Gastroesophageal sphincter (tissue), 3 donors: ENCODE measurements around the gene PHRF1.

ENCODE experiments used
- EP300 ChIP-seq: sonication (generic); formaldehyde crosslinking; IDR thresholded peaks from one replicate; pipeline ENCODE4 v1.6.1; 2017; ENCODE audit warnings: antibody characterized with exemption, mild to moderate bottlenecking
- POLR2A ChIP-seq, 2 donors: fragments of 450-650 bp; IDR thresholded peaks; one replicate each; pipeline ENCODE4 v1.6.1; 2017; ENCODE audit warnings: antibody characterized with exemption in 2 of 2, mild to moderate bottlenecking in 2 of 2, moderate library complexity in 1 of 2
- POLR2AphosphoS5 ChIP-seq: sonication (generic); formaldehyde crosslinking; IDR thresholded peaks from one replicate; pipeline ENCODE4 v1.6.1; 2017; ENCODE audit warnings: antibody characterized with exemption
- TF ChIP-seq, protein P1 (sequence below), 4 experiments: fragments of 200-600 bp in 2 of 4; fragments of 450-650 bp in 2 of 4; sonication (generic) in 1 of 4; IDR thresholded peaks; one replicate each; pipeline ENCODE4 v1.5.1; 2017 to 2019; ENCODE audit warnings: antibody characterized with exemption in 4 of 4, mild to moderate bottlenecking in 2 of 4, moderate library complexity in 2 of 4

- TF ChIP-seq, protein P1, sequence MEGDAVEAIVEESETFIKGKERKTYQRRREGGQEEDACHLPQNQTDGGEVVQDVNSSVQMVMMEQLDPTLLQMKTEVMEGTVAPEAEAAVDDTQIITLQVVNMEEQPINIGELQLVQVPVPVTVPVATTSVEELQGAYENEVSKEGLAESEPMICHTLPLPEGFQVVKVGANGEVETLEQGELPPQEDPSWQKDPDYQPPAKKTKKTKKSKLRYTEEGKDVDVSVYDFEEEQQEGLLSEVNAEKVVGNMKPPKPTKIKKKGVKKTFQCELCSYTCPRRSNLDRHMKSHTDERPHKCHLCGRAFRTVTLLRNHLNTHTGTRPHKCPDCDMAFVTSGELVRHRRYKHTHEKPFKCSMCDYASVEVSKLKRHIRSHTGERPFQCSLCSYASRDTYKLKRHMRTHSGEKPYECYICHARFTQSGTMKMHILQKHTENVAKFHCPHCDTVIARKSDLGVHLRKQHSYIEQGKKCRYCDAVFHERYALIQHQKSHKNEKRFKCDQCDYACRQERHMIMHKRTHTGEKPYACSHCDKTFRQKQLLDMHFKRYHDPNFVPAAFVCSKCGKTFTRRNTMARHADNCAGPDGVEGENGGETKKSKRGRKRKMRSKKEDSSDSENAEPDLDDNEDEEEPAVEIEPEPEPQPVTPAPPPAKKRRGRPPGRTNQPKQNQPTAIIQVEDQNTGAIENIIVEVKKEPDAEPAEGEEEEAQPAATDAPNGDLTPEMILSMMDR (IDR thresholded peaks at IDR 0.05): no peak
- no peak for TF ChIP-seq POLR2A (IDR thresholded peaks at IDR 0.05)
- TF ChIP-seq EP300: no peak
- TF ChIP-seq POLR2AphosphoS5: no peak
Measured at GRCh38 chr11:623999-624704, 47.9 kb downstream of the PHRF1 start.
